Suppressor macrophage (primary cell): ENCODE results near the gene CSNK2B.

Experiments
- DNase-seq, 4 experiments: peaks; one replicate each; pipeline ENCODE4 v3.0.0-alpha.2; 2020 to 2022

Gene CSNK2B

GRCh38 chr6:31711233-31711632, 45.4 kb downstream of the CSNK2B start:
- DNase-seq = peak; percentile 37 to 61 (median 56)

- peak in 3 of 4 experiments; percentile 49 to 63 (median 57) for DNase-seq
Measured at GRCh38 chr6:31712296-31712695, 46.4 kb downstream of the CSNK2B start.

- DNase-seq = peak in 1 of 4 experiments; percentile 1
Measured at GRCh38 chr6:31713465-31713864, 47.6 kb downstream of the CSNK2B start.

GRCh38 chr6:31713991-31714684, 48.3 kb downstream of the CSNK2B start:
- DNase-seq = peak in 2 of 4 experiments; percentile 20 to 29

GRCh38 chr6:31715022-31715958, 49.4 kb downstream of the CSNK2B start, which contains the start of gene LY6G6D:
Gene LY6G6D (plus strand): TSS chr6:31715348. CDS start chr6:31715356, 8 bp downstream.
- DNase-seq = no peak

GRCh38 chr6:31717499-31718222, 51.8 kb downstream of the CSNK2B start:
- no peak for DNase-seq

- no peak for DNase-seq
Measured at GRCh38 chr6:31718265-31718664, 52.4 kb downstream of the CSNK2B start.

- DNase-seq = no peak
Measured at GRCh38 chr6:31719001-31719400, 53.1 kb downstream of the CSNK2B start.
